HepG2 (cell line): ENCODE data around the gene TIAM1. TPM values are rescaled to one million over a fixed set of nuclear protein-coding genes. Genes with fewer than 3 reads are reported as not detected.
A peak's percentile ranks its signal among the peaks of the same experiment; 100 is the strongest.

Experiments used
- ATAC-seq: fragments of 200-7000 bp; cut with Tn5 transposase; 3 replicates; pipeline ENCODE4 v1.9.1; 2020; ENCODE audit warnings: mild to moderate bottlenecking, moderate library complexity
- BruUV-seq: library from RNA; stranded (reverse); fragments of 400-500 nt; replicated peaks from 2 replicates; lab custom pipeline; 2021; lab: Mats Ljungman, UMichigan
- CTCF ChIA-PET: fragments of 300-600 bp; formaldehyde crosslinking; extraction: SDS; loops from one replicate; lab custom pipeline; 2021; ENCODE audit warnings: low total read pairs, inconsistent platforms, low intra/inter-chr PET ratio; lab: Yijun Ruan, JAX
- POLR2A ChIA-PET: fragments of 350-600 bp; sonication (Branson Sonifier 250); formaldehyde crosslinking; loops from one replicate; lab custom pipeline; 2020; ENCODE audit warnings: antibody characterized with exemption, inconsistent platforms; lab: Yijun Ruan, JAX
- DNase-seq: peaks from one replicate; pipeline ENCODE4 v3.0.0-alpha.2; 2015; ENCODE audit warnings: low spot score
- FAIRE-seq: peaks from 3 replicates; lab custom pipeline; 2011; peaks lifted over from hg19 to GRCh38; lab: Jason Lieb, UNC
- H2AFZ ChIP-seq: one replicate; pipeline ENCODE4 v1.6.1; 2011; ENCODE audit warnings: low read length, inconsistent platforms
- H3K27ac ChIP-seq: fragments of 300-600 bp; 3 replicates; pipeline ENCODE4 v1.8.0; 2011; ENCODE audit warnings: mixed run types, mild to moderate bottlenecking, mixed read lengths, low read length, inconsistent platforms; ENCODE audit not compliant: insufficient read depth; ENCODE audit errors: extremely low read length
- H3K27me3 ChIP-seq, 2 experiments: fragments of 200-600 bp in 1 of 2; 2 replicates in 1 of 2; 3 replicates in 1 of 2; pipeline versions ENCODE4 v1.6.0 to v1.8.0; 2011; ENCODE audit warnings: low read length in 2 of 2, mild to moderate bottlenecking in 2 of 2, moderate library complexity in 2 of 2, inconsistent platforms in 1 of 2; ENCODE audit not compliant: insufficient read depth in 2 of 2, control insufficient read depth in 1 of 2
- H3K36me3 ChIP-seq, 2 experiments: fragments of 200-600 bp in 1 of 2; replicated peaks in 1 of 2; 2 replicates in 1 of 2; 3 replicates in 1 of 2; pipeline versions ENCODE4 v1.5.1 to v1.8.0; 2011; ENCODE audit warnings: low read length in 2 of 2, inconsistent platforms in 1 of 2; ENCODE audit not compliant: insufficient read depth in 2 of 2, control insufficient read depth in 1 of 2
- H3K4me1 ChIP-seq: 2 replicates; pipeline ENCODE4 v1.5.1; 2012; ENCODE audit warnings: low read length, inconsistent platforms; ENCODE audit not compliant: insufficient read depth
- H3K4me2 ChIP-seq: 2 replicates; pipeline ENCODE4 v1.6.0; 2011; ENCODE audit warnings: low read depth, low read length, inconsistent platforms
- H3K4me3 ChIP-seq, 3 experiments: fragments of 200-600 bp in 1 of 3; sonication (generic), shearing (Covaris generic) in 1 of 3; replicated peaks in 1 of 3; 2 replicates each; pipeline ENCODE4 v1.5.1; 2011 to 2016; ENCODE audit warnings: low read length in 3 of 3, inconsistent platforms in 2 of 3, low read depth in 2 of 3, mild to moderate bottlenecking in 2 of 3, control low read depth in 1 of 3, mixed read lengths in 1 of 3; ENCODE audit not compliant: insufficient read depth in 1 of 3
- H3K79me2 ChIP-seq: one replicate; pipeline ENCODE4 v1.6.1; 2011; ENCODE audit warnings: low read length, inconsistent platforms; ENCODE audit not compliant: insufficient read depth
- H3K9ac ChIP-seq: 2 replicates; pipeline ENCODE4 v1.6.0; 2011; ENCODE audit warnings: mild to moderate bottlenecking, low read depth, low read length, inconsistent platforms; ENCODE audit not compliant: insufficient read depth
- H3K9me3 ChIP-seq: 2 replicates; pipeline ENCODE4 v1.5.1; 2012; ENCODE audit warnings: mild to moderate bottlenecking, low read length
- H4K20me1 ChIP-seq: 2 replicates; pipeline ENCODE4 v1.6.0; 2011; ENCODE audit warnings: inconsistent platforms, mild to moderate bottlenecking, low read length, moderate library complexity; ENCODE audit not compliant: insufficient read depth
- FOSL1 ChIP-seq: sonication (generic); formaldehyde crosslinking; IDR thresholded peaks from 2 replicates; pipeline ENCODE4 v1.9.0; 2021; ENCODE audit warnings: missing genetic modification reagents, borderline replicate concordance
- KAT7 ChIP-seq: IDR thresholded peaks from 2 replicates; pipeline ENCODE4 v1.6.1; 2018; ENCODE audit warnings: borderline replicate concordance, missing compliant biosample characterization
- MAFF ChIP-seq: IDR thresholded peaks from 2 replicates; pipeline ENCODE4 v1.6.1; 2011; ENCODE audit warnings: low read depth, low read length, improper control_type of control experiment
- MAFK ChIP-seq, 2 experiments: IDR thresholded peaks in 1 of 2; conservative IDR thresholded peaks in 1 of 2; 2 replicates each; pipeline ENCODE4 v1.6.1; 2011; ENCODE audit warnings: improper control_type of control experiment in 2 of 2, low read length in 2 of 2
- SRSF9 ChIP-seq: fragments of 200-400 bp; formaldehyde crosslinking; IDR thresholded peaks from 2 replicates; pipeline ENCODE4 v1.6.1; 2018; ENCODE audit warnings: borderline replicate concordance, mild to moderate bottlenecking, low read depth, low read length; ENCODE audit not compliant: insufficient read depth, poor library complexity, severe bottlenecking
- ZNF317 ChIP-seq: sonication (generic); formaldehyde crosslinking; IDR thresholded peaks from 2 replicates; pipeline ENCODE4 v1.5.0; 2020; ENCODE audit warnings: mild to moderate bottlenecking, missing genetic modification reagents
- ZNF891 ChIP-seq: sonication (generic); formaldehyde crosslinking; IDR thresholded peaks from 2 replicates; pipeline ENCODE4 v1.5.0; 2020; ENCODE audit warnings: mild to moderate bottlenecking, missing genetic modification reagents
- ZSCAN25 ChIP-seq: sonication (generic); formaldehyde crosslinking; IDR thresholded peaks from 2 replicates; pipeline ENCODE4 v1.8.0; 2022; ENCODE audit warnings: mild to moderate bottlenecking, missing genetic modification reagents
- WGBS: methylation state at CpG from one replicate; pipeline ENCODE4 v1.1.6; 2017; ENCODE audit warnings: low lambda C conversion rate; 5-methylcytosine and 5-hydroxymethylcytosine counted together
- in situ Hi-C: cut with HindIII; loops from 2 replicates; pipeline ENCODE4 v1.10.0; 2017; ENCODE audit warnings: low pct_unique_long_range_greater_than_20kb; ENCODE audit not compliant: extremely low pct_ligation_motif_present
- intact Hi-C: fragments of 100-400 bp; cut with micrococcal nuclease; formaldehyde crosslinking; loops from one replicate; pipeline ENCODE4 v1.10.0; 2022; ENCODE audit not compliant: unreplicated experiment
- polyA plus RNA-seq, 8 experiments: library from polyadenylated mRNA; depleted of rRNA in 3 of 8; stranded (reverse) in 7 of 8; unstranded in 1 of 8; fragments of >200 nt; fragmentation: Illumina TruSeq in 4 of 8; extraction: Trizol in 4 of 8; gene quantifications; 2 replicates each; pipeline versions ENCODE4 v1.2.1 to v1.2.3, GENCODE V29; 2011 to 2016; ENCODE audit warnings: low read depth in 4 of 8, missing spikeins in 1 of 8, mixed read lengths in 1 of 8; ENCODE audit not compliant: insufficient read depth in 1 of 8
- total RNA-seq, 5 experiments: library from RNA; depleted of rRNA; stranded (reverse); fragments of >200 nt; fragmentation: Illumina TruSeq; extraction: Trizol; gene quantifications; 2 replicates each; pipeline ENCODE4 v1.2.3, GENCODE V29; 2016; ENCODE audit warnings: low read depth in 1 of 5

The TIAM1 gene
- total and polyA plus RNA-seq, 2 of the 13 experiments (the other 11 are each of a cell fraction or from before 2014, with no cell fraction given), result 0.13 to 0.24 TPM

DNA sequence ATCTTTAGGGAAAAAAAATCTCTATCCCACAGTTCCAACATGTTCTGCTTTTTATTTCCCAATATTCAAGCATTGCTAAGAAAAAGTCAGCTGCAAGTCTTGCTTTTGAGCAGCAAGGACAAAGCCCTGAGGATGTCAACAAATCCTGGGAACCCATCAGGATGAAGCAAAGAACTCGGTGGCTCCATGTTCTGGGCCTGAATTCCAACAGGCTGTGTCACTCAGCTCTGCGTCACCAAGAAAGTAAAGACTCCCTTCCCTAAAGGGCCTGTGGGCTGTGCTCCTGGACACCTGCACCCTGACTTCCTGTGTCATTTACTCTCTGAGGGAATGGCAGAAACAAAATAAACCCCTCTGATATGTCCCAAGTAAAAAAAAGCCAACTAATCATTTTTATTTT is 95.5 kb downstream of the TIAM1 start:
- TF ChIP-seq SRSF9 (no peak), MAFK (conservative IDR thresholded peaks at IDR 0.05 in 1 of 2, IDR thresholded peaks at IDR 0.05 in 1 of 2; ENCODE audit: low read length in 2 of 2) (peak; percentile 31 to 49; a peak in 3 of 4 replicates), MAFF (0 out of 2 replicates have a peak, but pooled peaks have one; percentile 10)
- no peak for FAIRE-seq
- no peak overlapping the region for H3K27ac ChIP-seq
- no peak for DNase-seq
- no peak overlapping the region for H3K9ac ChIP-seq
- H3K4me2 ChIP-seq, result no peak overlapping the region
- 50% methylated on average over 2 of the region's 2 CpGs for WGBS
- peaks cover 32% of the 10 kb centered on the region for H3K9me3 ChIP-seq
- CTCF ChIA-PET, result no interaction called here
- H3K36me3 ChIP-seq, result no peaks in the 10 kb centered on the region
- intact Hi-C loops (no loop called here), in situ Hi-C loops (no loop called here)
- no peaks in the 10 kb centered on the region; a peak in 1 of 5 replicates for H3K27me3 ChIP-seq
- H2AFZ ChIP-seq, result no peak overlapping the region
- H3K4me1 ChIP-seq, result no peaks in the 10 kb centered on the region
- H3K4me3 ChIP-seq, result no peak overlapping the region
- ATAC-seq, result no peak
- H4K20me1 ChIP-seq, result no peaks in the 10 kb centered on the region
- BruUV-seq, result no TSS peak
- H3K79me2 ChIP-seq, result no peaks in the 10 kb centered on the region
- POLR2A ChIA-PET, result no interaction called here

DNA sequence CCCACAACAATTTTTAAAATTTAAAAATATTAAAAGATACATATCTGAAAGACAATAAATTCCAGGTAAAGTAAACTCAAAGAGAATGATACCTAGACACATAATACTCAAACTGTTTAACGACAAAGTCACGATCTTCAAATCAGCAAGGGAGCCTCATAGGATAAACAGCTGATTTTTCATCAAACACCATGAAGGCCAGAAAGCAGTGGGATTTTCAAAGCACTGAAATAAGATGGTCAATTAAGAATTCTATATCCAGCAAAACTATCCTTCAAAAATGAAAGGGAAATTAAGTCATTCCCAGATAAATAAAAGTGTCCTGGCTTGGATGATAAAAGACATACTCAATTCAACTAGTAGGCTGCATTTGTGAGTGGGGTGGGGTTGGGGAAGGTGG is 100.5 kb downstream of the TIAM1 start:
- H3K4me2 ChIP-seq, result no peak overlapping the region
- CTCF ChIA-PET, result no interaction called here
- H3K27me3 ChIP-seq, result no peaks in the 10 kb centered on the region
- no peak overlapping the region for H3K4me3 ChIP-seq
- BruUV-seq, result no TSS peak
- peaks cover 56% of the 10 kb centered on the region for H3K9me3 ChIP-seq
- in situ Hi-C loops, result no loop called here
- WGBS, result 33% methylated on average over 2 of the region's 2 CpGs
- POLR2A ChIA-PET, result no interaction called here
- no peak overlapping the region for H2AFZ ChIP-seq
- TF ChIP-seq KAT7 (CRISPR knock-in tag), result no peak
- TF ChIP-seq FOSL1 (CRISPR knock-in tag), result no peak
- TF ChIP-seq ZSCAN25 (CRISPR knock-in tag), result no peak
- no peak for TF ChIP-seq ZNF891 (CRISPR knock-in tag)
- peak; percentile 91 for TF ChIP-seq ZNF317 (CRISPR knock-in tag)
- H3K27ac ChIP-seq, result no peak overlapping the region
- DNase-seq (no peak), ATAC-seq (no peak), FAIRE-seq (no peak)
- no peak overlapping the region for H3K9ac ChIP-seq
- H3K36me3 ChIP-seq, result no peaks in the 10 kb centered on the region
- intact Hi-C loops, result no loop called here
- H3K79me2 ChIP-seq, result no peaks in the 10 kb centered on the region
- H3K4me1 ChIP-seq, result no peaks in the 10 kb centered on the region
- no peaks in the 10 kb centered on the region for H4K20me1 ChIP-seq
